ENCODE data around the gene RBM28.

The RBM28 gene

GRCh38 chr7:128270826-128271272, 72.9 kb downstream of the RBM28 start:
- Mint-ChIP-seq H3K4me1 (ENCODE audit: low read depth) (no peaks in the 10 kb centered on the region), H3K9me3 (no peaks in the 10 kb centered on the region), H3K27me3 (peaks cover 41% of the 10 kb centered on the region), H3K36me3 (ENCODE audit: low read depth) (no peaks in the 10 kb centered on the region), H3K27ac (no peak overlapping the region), H3K4me3 (no peak overlapping the region)

GRCh38 chr7:128268233-128268632, 75.5 kb downstream of the RBM28 start:
- Mint-ChIP-seq H3K27ac (no peak overlapping the region), H3K36me3 (ENCODE audit: low read depth) (no peaks in the 10 kb centered on the region), H3K4me3 (no peak overlapping the region), H3K9me3 (no peaks in the 10 kb centered on the region), H3K27me3 (peaks cover 38% of the 10 kb centered on the region), H3K4me1 (ENCODE audit: low read depth) (no peaks in the 10 kb centered on the region)

- Mint-ChIP-seq H3K27me3 (peaks cover 31% of the 10 kb centered on the region), H3K4me1 (ENCODE audit: low read depth) (no peaks in the 10 kb centered on the region), H3K4me3 (no peak overlapping the region), H3K9me3 (no peaks in the 10 kb centered on the region), H3K27ac (no peak overlapping the region), H3K36me3 (ENCODE audit: low read depth) (no peaks in the 10 kb centered on the region)
These were observed 76.1 kb downstream of the RBM28 start for GRCh38 chr7:128267595-128267924.

- Mint-ChIP-seq H3K4me1 (ENCODE audit: low read depth) (no peaks in the 10 kb centered on the region), H3K36me3 (ENCODE audit: low read depth) (no peaks in the 10 kb centered on the region), H3K4me3 (no peak overlapping the region), H3K27ac (no peak overlapping the region), H3K27me3 (peaks cover 28% of the 10 kb centered on the region), H3K9me3 (no peaks in the 10 kb centered on the region)
These were observed 76.7 kb downstream of the RBM28 start for GRCh38 chr7:128266883-128267594.

- Mint-ChIP-seq H3K27me3 (peaks cover 28% of the 10 kb centered on the region), H3K4me3 (no peak overlapping the region), H3K9me3 (no peaks in the 10 kb centered on the region), H3K36me3 (ENCODE audit: low read depth) (no peaks in the 10 kb centered on the region), H3K27ac (no peak overlapping the region), H3K4me1 (ENCODE audit: low read depth) (no peaks in the 10 kb centered on the region)
These were observed 77.2 kb downstream of the RBM28 start for GRCh38 chr7:128266529-128266882.

GRCh38 chr7:128265906-128266300, 77.8 kb downstream of the RBM28 start:
- Mint-ChIP-seq H3K4me3 (no peak overlapping the region), H3K27ac (no peak overlapping the region), H3K4me1 (ENCODE audit: low read depth) (no peaks in the 10 kb centered on the region), H3K36me3 (ENCODE audit: low read depth) (no peaks in the 10 kb centered on the region), H3K9me3 (no peaks in the 10 kb centered on the region), H3K27me3 (peaks cover 23% of the 10 kb centered on the region)

GRCh38 chr7:128265156-128265905, 78.4 kb downstream of the RBM28 start:
- no peaks in the 10 kb centered on the region for H3K4me1 Mint-ChIP-seq (ENCODE audit: low read depth)
- no peak overlapping the region for H3K4me3 Mint-ChIP-seq
- no peaks in the 10 kb centered on the region for H3K9me3 Mint-ChIP-seq
- peaks cover 23% of the 10 kb centered on the region for H3K27me3 Mint-ChIP-seq
- no peak overlapping the region for H3K27ac Mint-ChIP-seq
- H3K36me3 Mint-ChIP-seq (ENCODE audit: low read depth) = no peaks in the 10 kb centered on the region

GRCh38 chr7:128264477-128264876, 79.2 kb downstream of the RBM28 start:
- Mint-ChIP-seq H3K4me1 (ENCODE audit: low read depth) (no peaks in the 10 kb centered on the region), H3K27ac (no peak overlapping the region), H3K4me3 (no peak overlapping the region), H3K9me3 (no peaks in the 10 kb centered on the region), H3K36me3 (ENCODE audit: low read depth) (no peaks in the 10 kb centered on the region), H3K27me3 (peaks cover 18% of the 10 kb centered on the region)

- no peaks in the 10 kb centered on the region for H3K4me1 Mint-ChIP-seq (ENCODE audit: low read depth)
- H3K9me3 Mint-ChIP-seq = no peaks in the 10 kb centered on the region
- no peak overlapping the region for H3K27ac Mint-ChIP-seq
- H3K27me3 Mint-ChIP-seq = peaks cover 8% of the 10 kb centered on the region
- H3K4me3 Mint-ChIP-seq = no peak overlapping the region
- H3K36me3 Mint-ChIP-seq (ENCODE audit: low read depth) = no peaks in the 10 kb centered on the region
These were observed 80.3 kb downstream of the RBM28 start for GRCh38 chr7:128263420-128263819.

- no peaks in the 10 kb centered on the region for H3K36me3 Mint-ChIP-seq (ENCODE audit: low read depth)
- no peaks in the 10 kb centered on the region for H3K4me1 Mint-ChIP-seq (ENCODE audit: low read depth)
- no peak overlapping the region for H3K27ac Mint-ChIP-seq
- no peak overlapping the region for H3K4me3 Mint-ChIP-seq
- H3K27me3 Mint-ChIP-seq = peaks cover 7% of the 10 kb centered on the region
- H3K9me3 Mint-ChIP-seq = no peaks in the 10 kb centered on the region
These were observed 81.3 kb downstream of the RBM28 start for GRCh38 chr7:128262273-128263028.

- H3K27ac Mint-ChIP-seq = no peak overlapping the region
- H3K4me3 Mint-ChIP-seq = no peak overlapping the region
- H3K4me1 Mint-ChIP-seq (ENCODE audit: low read depth) = no peaks in the 10 kb centered on the region
- no peaks in the 10 kb centered on the region for H3K9me3 Mint-ChIP-seq
- H3K36me3 Mint-ChIP-seq (ENCODE audit: low read depth) = no peaks in the 10 kb centered on the region
- H3K27me3 Mint-ChIP-seq = peaks cover 4% of the 10 kb centered on the region
These were observed 83.5 kb downstream of the RBM28 start for GRCh38 chr7:128260069-128260795.

GRCh38 chr7:128259131-128260061, 84.3 kb downstream of the RBM28 start:
- H3K4me1 Mint-ChIP-seq (ENCODE audit: low read depth) = no peaks in the 10 kb centered on the region
- H3K27ac Mint-ChIP-seq = no peak overlapping the region
- peaks cover 4% of the 10 kb centered on the region for H3K27me3 Mint-ChIP-seq
- H3K36me3 Mint-ChIP-seq (ENCODE audit: low read depth) = no peaks in the 10 kb centered on the region
- H3K9me3 Mint-ChIP-seq = no peaks in the 10 kb centered on the region
- H3K4me3 Mint-ChIP-seq = no peak overlapping the region

- H3K4me3 Mint-ChIP-seq = no peak overlapping the region
- no peaks in the 10 kb centered on the region for H3K4me1 Mint-ChIP-seq (ENCODE audit: low read depth)
- peaks cover 4% of the 10 kb centered on the region for H3K27me3 Mint-ChIP-seq
- H3K27ac Mint-ChIP-seq = no peak overlapping the region
- H3K9me3 Mint-ChIP-seq = no peaks in the 10 kb centered on the region
- H3K36me3 Mint-ChIP-seq (ENCODE audit: low read depth) = no peaks in the 10 kb centered on the region
These were observed 86.2 kb downstream of the RBM28 start for GRCh38 chr7:128257458-128257857.

- Mint-ChIP-seq H3K27ac (no peak overlapping the region), H3K27me3 (peaks cover 9% of the 10 kb centered on the region), H3K4me3 (no peak overlapping the region), H3K36me3 (ENCODE audit: low read depth) (no peaks in the 10 kb centered on the region), H3K4me1 (ENCODE audit: low read depth) (no peaks in the 10 kb centered on the region), H3K9me3 (no peaks in the 10 kb centered on the region)
These were observed 88.4 kb downstream of the RBM28 start for GRCh38 chr7:128255271-128255670.
